LoVo (cell line): ENCODE data around the gene ANGPTL4.

Source experiments
- DNase-seq: peaks from one replicate; pipeline ENCODE4 v3.0.0-alpha.2; 2016; ENCODE audit warnings: low spot score

Gene ANGPTL4

GRCh38 chr19:8413629-8413995 lies 49.7 kb downstream of the ANGPTL4 start:
- DNase-seq, result no peak

GRCh38 chr19:8416796-8417195 lies 52.8 kb downstream of the ANGPTL4 start:
- DNase-seq, result no peak

- DNase-seq, result no peak
Measured at GRCh38 chr19:8421484-8422461, 57.8 kb downstream of the ANGPTL4 start.

GRCh38 chr19:8423817-8424223 lies 59.9 kb downstream of the ANGPTL4 start:
- DNase-seq, result peak; percentile 71
